Mammary epithelial cell (primary cell): ENCODE data around the gene CCDC187.

ENCODE experiments used
- CTCF ChIP-seq, 2 donors: IDR thresholded peaks in 1 of 2; conservative IDR thresholded peaks in 1 of 2; 2 replicates each; pipeline ENCODE4 v1.5.1; 2011 to 2012; ENCODE audit warnings: inconsistent platforms in 2 of 2, low read length in 2 of 2, mild to moderate bottlenecking in 2 of 2, control low read depth in 1 of 2, low read depth in 1 of 2; ENCODE audit not compliant: insufficient read depth in 1 of 2; ENCODE audit errors: extremely low read depth in 1 of 2
- EZH2 ChIP-seq: IDR thresholded peaks from 2 replicates; pipeline ENCODE4 v1.6.1; 2012; ENCODE audit warnings: low read length, inconsistent platforms, borderline replicate concordance

GRCh38 chr9:136223871-136224640 lies 79.8 kb downstream of the CCDC187 start:
- TF ChIP-seq CTCF (conservative IDR thresholded peaks at IDR 0.05 in 1 of 2, IDR thresholded peaks at IDR 0.05 in 1 of 2; ENCODE audit: extremely low read depth in 1 of 2, insufficient read depth in 1 of 2, low read depth in 1 of 2, low read length in 2 of 2) (no peak), EZH2 (no peak)
